ENCODE results near the gene CCDC51. TPM values are rescaled to one million over a fixed set of nuclear protein-coding genes. Genes with fewer than 3 reads are reported as not detected.

CCDC51 gene
- total and polyA plus RNA-seq, 7 donors: 9.4 to 22.5 (median 13.3) TPM

DNA sequence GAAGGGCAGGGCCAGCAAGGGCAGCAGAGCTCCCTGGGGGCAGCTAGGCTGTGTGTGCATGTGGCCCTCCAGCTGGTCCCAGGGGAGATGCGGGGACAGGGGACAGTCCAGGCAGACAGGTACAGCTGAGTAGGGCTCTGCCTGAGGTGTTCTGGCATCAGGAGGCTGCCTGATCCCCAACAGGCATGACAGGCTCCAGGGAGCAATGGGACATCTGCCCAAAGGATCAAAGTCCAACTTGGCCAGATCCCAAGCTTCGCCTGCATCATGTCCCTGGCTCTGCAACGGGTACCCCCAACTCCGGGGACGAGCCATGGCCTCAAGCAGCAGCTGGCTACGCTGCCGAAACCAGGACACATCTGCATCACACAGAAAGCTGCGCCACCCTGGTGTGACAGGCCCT lies 28.4 kb upstream of the CCDC51 start:
- Histone ChIP-seq H3K4me1 (peaks cover 0 to 76% (median 73%) of the 10 kb centered on the region in 4 donors), H3K9me3 (no peaks in the 10 kb centered on the region), H3K27me3 (no peaks in the 10 kb centered on the region), H3K36me3 (peaks cover 9 to 36% (median 16%) of the 10 kb centered on the region in 4 donors), H3K4me3 (no peak overlapping the region), H3K27ac (peak overlapping the region; percentile 99 to 100 (median 99))
- 41 to 71% methylated on average over 8 of the region's 8 CpGs for WGBS, 2 donors
- intact Hi-C loops (cut with DNase I): no loop called here
- no peak for DNase-seq
- TF ChIP-seq, protein P1, sequence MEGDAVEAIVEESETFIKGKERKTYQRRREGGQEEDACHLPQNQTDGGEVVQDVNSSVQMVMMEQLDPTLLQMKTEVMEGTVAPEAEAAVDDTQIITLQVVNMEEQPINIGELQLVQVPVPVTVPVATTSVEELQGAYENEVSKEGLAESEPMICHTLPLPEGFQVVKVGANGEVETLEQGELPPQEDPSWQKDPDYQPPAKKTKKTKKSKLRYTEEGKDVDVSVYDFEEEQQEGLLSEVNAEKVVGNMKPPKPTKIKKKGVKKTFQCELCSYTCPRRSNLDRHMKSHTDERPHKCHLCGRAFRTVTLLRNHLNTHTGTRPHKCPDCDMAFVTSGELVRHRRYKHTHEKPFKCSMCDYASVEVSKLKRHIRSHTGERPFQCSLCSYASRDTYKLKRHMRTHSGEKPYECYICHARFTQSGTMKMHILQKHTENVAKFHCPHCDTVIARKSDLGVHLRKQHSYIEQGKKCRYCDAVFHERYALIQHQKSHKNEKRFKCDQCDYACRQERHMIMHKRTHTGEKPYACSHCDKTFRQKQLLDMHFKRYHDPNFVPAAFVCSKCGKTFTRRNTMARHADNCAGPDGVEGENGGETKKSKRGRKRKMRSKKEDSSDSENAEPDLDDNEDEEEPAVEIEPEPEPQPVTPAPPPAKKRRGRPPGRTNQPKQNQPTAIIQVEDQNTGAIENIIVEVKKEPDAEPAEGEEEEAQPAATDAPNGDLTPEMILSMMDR (IDR thresholded peaks at IDR 0.05): no peak
- TF ChIP-seq EP300 (IDR thresholded peaks at IDR 0.05) (no peak), POLR2A (IDR thresholded peaks at IDR 0.05) (no peak), POLR2AphosphoS5 (IDR thresholded peaks at IDR 0.05) (no peak)

DNA sequence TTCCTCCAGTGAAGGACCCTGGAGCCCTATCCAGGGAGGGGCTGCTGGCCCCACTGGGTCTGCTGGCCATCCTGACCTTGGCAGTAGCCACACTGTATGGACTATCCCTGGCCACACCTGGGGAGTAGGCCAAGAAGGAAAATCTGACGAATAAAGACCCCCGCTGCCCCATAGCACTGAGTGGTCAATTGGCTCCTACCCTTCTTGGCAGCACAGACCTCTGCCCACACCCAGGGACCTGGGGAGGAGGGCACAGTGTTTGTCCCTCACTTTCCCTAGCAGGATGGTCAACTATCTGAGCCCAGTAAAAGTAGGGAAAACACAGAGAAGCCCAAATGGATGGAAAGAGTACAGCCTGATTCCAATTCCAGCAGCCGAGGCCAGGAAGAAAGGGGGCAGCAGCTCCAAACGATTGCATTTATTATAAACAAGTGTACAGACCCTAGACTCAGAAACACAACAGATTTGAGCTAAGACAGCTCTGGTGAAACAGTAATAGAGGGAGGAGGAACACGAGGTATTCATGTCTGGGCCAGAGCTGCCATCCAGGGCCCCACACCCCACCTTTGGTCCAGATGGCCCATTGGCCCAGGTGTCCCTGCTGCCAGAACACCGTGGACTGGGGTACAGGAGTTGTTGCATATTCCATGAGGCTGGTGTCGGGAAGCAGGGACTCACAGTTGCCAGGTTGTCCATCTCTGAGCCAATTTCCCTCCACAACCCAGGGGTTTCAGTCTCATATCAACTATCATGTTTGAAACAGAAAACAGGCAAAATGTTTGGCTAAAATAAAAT lies 27.8 kb upstream of the CCDC51 start:
- Histone ChIP-seq H3K4me3 (peak overlapping the region in 2 of 4 donors; percentile 52 to 55), H3K4me1 (peaks cover 0 to 73% (median 71%) of the 10 kb centered on the region in 4 donors), H3K9me3 (no peaks in the 10 kb centered on the region), H3K36me3 (peaks cover 9 to 36% (median 16%) of the 10 kb centered on the region in 4 donors), H3K27ac (peak overlapping the region; percentile 99 to 100 (median 99)), H3K27me3 (no peaks in the 10 kb centered on the region)
- no peak for DNase-seq
- TF ChIP-seq EP300 (IDR thresholded peaks at IDR 0.05) (no peak), POLR2AphosphoS5 (IDR thresholded peaks at IDR 0.05) (no peak), POLR2A (IDR thresholded peaks at IDR 0.05) (no peak)
- TF ChIP-seq, protein P1 (IDR thresholded peaks at IDR 0.05): no peak
- intact Hi-C loops (cut with DNase I): loop anchor here (2.0 kb wide), 1 partner anchor 35 kb away; no protein-coding TSS in a partner anchor
- 61 to 74% methylated on average over 7 of the region's 7 CpGs for WGBS, 2 donors

DNA sequence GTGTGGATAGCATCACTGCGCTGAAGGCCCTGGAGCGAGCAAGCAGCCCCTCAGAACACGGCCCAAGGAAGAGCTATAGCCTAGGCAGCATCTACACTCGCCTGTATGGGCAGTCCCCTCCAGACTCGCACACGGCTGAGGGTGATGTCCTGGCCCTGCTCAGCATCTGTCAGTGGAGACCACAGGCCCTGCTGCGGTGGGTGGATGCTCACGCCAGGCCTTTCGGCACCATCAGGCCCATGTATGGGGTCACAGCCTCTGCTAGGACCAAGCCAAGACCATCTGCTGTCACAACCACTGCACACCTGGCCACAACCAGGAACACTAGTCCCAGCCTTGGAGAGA lies 27.2 kb upstream of the CCDC51 start:
- intact Hi-C loops (cut with DNase I): loop anchor here (2.0 kb wide), 1 partner anchor 36 kb away; no protein-coding TSS in a partner anchor
- Histone ChIP-seq H3K9me3 (no peaks in the 10 kb centered on the region), H3K4me3 (peak overlapping the region; percentile 40 to 55 (median 50)), H3K27ac (peak overlapping the region; percentile 99 to 100 (median 99)), H3K27me3 (no peaks in the 10 kb centered on the region), H3K36me3 (peaks cover 9 to 36% (median 16%) of the 10 kb centered on the region in 4 donors), H3K4me1 (peaks cover 0 to 69% (median 67%) of the 10 kb centered on the region in 4 donors)
- DNase-seq: peak; percentile 60
- TF ChIP-seq EP300 (IDR thresholded peaks at IDR 0.05) (no peak), POLR2AphosphoS5 (IDR thresholded peaks at IDR 0.05) (no peak), POLR2A (IDR thresholded peaks at IDR 0.05) (no peak)
- TF ChIP-seq, protein P1 (IDR thresholded peaks at IDR 0.05): no peak
- WGBS, 2 donors: 73 to 76% methylated on average over 9 of the region's 9 CpGs

DNA sequence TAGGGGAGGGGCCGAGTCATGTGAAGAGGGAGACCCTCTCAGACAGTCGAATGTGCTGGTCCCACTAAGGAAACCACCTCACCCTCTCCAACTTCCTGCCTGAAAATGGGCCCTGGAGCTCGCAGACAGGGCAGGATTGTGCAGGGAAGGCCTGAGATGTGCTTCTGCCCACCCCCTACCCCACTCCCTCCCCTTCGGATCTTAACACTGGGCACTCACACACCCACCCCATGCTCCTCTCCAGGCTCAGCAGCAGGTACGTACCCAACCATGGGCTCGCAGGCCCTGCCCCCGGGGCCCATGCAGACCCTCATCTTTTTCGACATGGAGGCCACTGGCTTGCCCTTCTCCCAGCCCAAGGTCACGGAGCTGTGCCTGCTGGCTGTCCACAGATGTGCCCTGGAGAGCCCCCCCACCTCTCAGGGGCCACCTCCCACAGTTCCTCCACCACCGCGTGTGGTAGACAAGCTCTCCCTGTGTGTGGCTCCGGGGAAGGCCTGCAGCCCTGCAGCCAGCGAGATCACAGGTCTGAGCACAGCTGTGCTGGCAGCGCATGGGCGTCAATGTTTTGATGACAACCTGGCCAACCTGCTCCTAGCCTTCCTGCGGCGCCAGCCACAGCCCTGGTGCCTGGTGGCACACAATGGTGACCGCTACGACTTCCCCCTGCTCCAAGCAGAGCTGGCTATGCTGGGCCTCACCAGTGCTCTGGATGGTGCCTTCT lies 26.6 kb upstream of the CCDC51 start:
- H3K4me3 ChIP-seq: peak overlapping the region; percentile 40 to 55 (median 50)
- no peaks in the 10 kb centered on the region for H3K27me3 ChIP-seq
- peaks cover 0 to 64% (median 61%) of the 10 kb centered on the region in 4 donors for H3K4me1 ChIP-seq
- no peaks in the 10 kb centered on the region for H3K9me3 ChIP-seq
- TF ChIP-seq, protein P1 (IDR thresholded peaks at IDR 0.05): no peak
- TF ChIP-seq POLR2AphosphoS5 (IDR thresholded peaks at IDR 0.05) (no peak), EP300 (IDR thresholded peaks at IDR 0.05) (no peak), POLR2A (IDR thresholded peaks at IDR 0.05) (no peak)
- intact Hi-C loops (cut with DNase I): loop anchor here (2.0 kb wide), 1 partner anchor 36 kb away; no protein-coding TSS in a partner anchor
- 18 to 21% methylated on average over 19 of the region's 19 CpGs for WGBS, 2 donors
- peaks cover 9 to 36% (median 16%) of the 10 kb centered on the region in 4 donors for H3K36me3 ChIP-seq
- peak; percentile 74 for DNase-seq
- H3K27ac ChIP-seq: peak overlapping the region; percentile 99 to 100 (median 99)
